HEK293 (cell line): ENCODE data around the gene IGSF9.

Experiments
- CTCF ChIA-PET: fragments of 350-600 bp; formaldehyde crosslinking; extraction: SDS; loops from one replicate; lab custom pipeline; 2021; ENCODE audit warnings: antibody characterized with exemption; lab: Yijun Ruan, JAX
- POLR2A ChIA-PET: fragments of 300-600 bp; formaldehyde crosslinking; extraction: SDS; loops from one replicate; lab custom pipeline; 2020; ENCODE audit warnings: antibody characterized with exemption, inconsistent platforms; lab: Yijun Ruan, JAX
- H3K27ac ChIP-seq: fragments of 200-500 bp; sonication (Bioruptor generic); 2 replicates; pipeline ENCODE4 v1.5.1; 2014; ENCODE audit warnings: low read depth, low read length, control low read depth, inconsistent platforms; ENCODE audit errors: extremely low read depth
- H3K36me3 ChIP-seq, 2 experiments: fragments of 200-500 bp in 1 of 2; sonication (Bioruptor generic) in 1 of 2; 1 replicate in 1 of 2; 2 replicates in 1 of 2; pipeline ENCODE4 v1.5.1; 2014 to 2017; ENCODE audit warnings: inconsistent platforms in 2 of 2, low read length in 2 of 2; ENCODE audit not compliant: control insufficient read depth in 2 of 2, insufficient read depth in 1 of 2
- H3K4me1 ChIP-seq: fragments of 200-500 bp; sonication (Bioruptor generic); 2 replicates; pipeline ENCODE4 v1.5.1; 2014; ENCODE audit warnings: mild to moderate bottlenecking, low read length, inconsistent platforms; ENCODE audit not compliant: control insufficient read depth, insufficient read depth
- H3K4me3 ChIP-seq: 2 replicates; pipeline ENCODE4 v1.5.1; 2011; ENCODE audit warnings: low read depth, mild to moderate bottlenecking, control low read depth, low read length, moderate library complexity
- H3K9me3 ChIP-seq: fragments of 200-500 bp; sonication (Bioruptor generic); 2 replicates; pipeline ENCODE4 v1.5.1; 2014; ENCODE audit warnings: low read depth, low read length, inconsistent platforms; ENCODE audit not compliant: control insufficient read depth, insufficient read depth
- GLIS1 ChIP-seq: fragments of 450-650 bp; formaldehyde crosslinking; IDR thresholded peaks from 2 replicates; pipeline ENCODE4 v1.5.1; 2016; ENCODE audit warnings: missing biosample characterization, missing genetic modification characterization
- KLF8 ChIP-seq: fragments of 450-650 bp; formaldehyde crosslinking; IDR thresholded peaks from 2 replicates; pipeline ENCODE4 v1.5.1; 2016; ENCODE audit warnings: missing biosample characterization, missing genetic modification characterization
- OSR2 ChIP-seq: fragments of 450-650 bp; formaldehyde crosslinking; IDR thresholded peaks from 2 replicates; pipeline ENCODE4 v1.5.1; 2016; ENCODE audit warnings: missing biosample characterization, missing genetic modification characterization
- SCRT1 ChIP-seq: fragments of 450-650 bp; formaldehyde crosslinking; IDR thresholded peaks from 2 replicates; pipeline ENCODE4 v1.5.1; 2016; ENCODE audit warnings: missing biosample characterization, missing genetic modification characterization, borderline replicate concordance
- SP3 ChIP-seq: fragments of 450-650 bp; formaldehyde crosslinking; IDR thresholded peaks from 2 replicates; pipeline ENCODE4 v1.5.1; 2016; ENCODE audit warnings: missing biosample characterization, missing genetic modification characterization
- TRIM28 ChIP-seq: IDR thresholded peaks from 2 replicates; pipeline ENCODE4 v1.6.1; 2011; ENCODE audit warnings: low read length, control low read depth, borderline replicate concordance
- YY2 ChIP-seq: fragments of 450-650 bp; formaldehyde crosslinking; IDR thresholded peaks from 2 replicates; pipeline ENCODE4 v1.5.1; 2016; ENCODE audit warnings: missing biosample characterization, missing genetic modification characterization
- ZBTB21 ChIP-seq: fragments of 450-650 bp; formaldehyde crosslinking; IDR thresholded peaks from 2 replicates; pipeline ENCODE4 v1.5.1; 2017; ENCODE audit warnings: missing biosample characterization, missing genetic modification characterization
- ZFHX2 ChIP-seq: fragments of 450-650 bp; formaldehyde crosslinking; conservative IDR thresholded peaks from 2 replicates; pipeline ENCODE4 v1.5.1; 2016; ENCODE audit warnings: missing biosample characterization, missing genetic modification characterization
- ZIC2 ChIP-seq: fragments of 450-650 bp; formaldehyde crosslinking; IDR thresholded peaks from 2 replicates; pipeline ENCODE4 v1.5.1; 2016; ENCODE audit warnings: missing biosample characterization, missing genetic modification characterization
- ZNF133 ChIP-seq: fragments of 450-650 bp; formaldehyde crosslinking; IDR thresholded peaks from 2 replicates; pipeline ENCODE4 v1.5.1; 2016; ENCODE audit warnings: missing biosample characterization, missing genetic modification characterization
- ZNF138 ChIP-seq: fragments of 450-650 bp; formaldehyde crosslinking; IDR thresholded peaks from 2 replicates; pipeline ENCODE4 v1.5.1; 2016; ENCODE audit warnings: missing biosample characterization, missing genetic modification characterization, borderline replicate concordance
- ZNF16 ChIP-seq: fragments of 450-650 bp; formaldehyde crosslinking; IDR thresholded peaks from 2 replicates; pipeline ENCODE4 v1.5.1; 2016; ENCODE audit warnings: low read depth, missing biosample characterization, missing genetic modification characterization
- ZNF211 ChIP-seq: fragments of 450-650 bp; formaldehyde crosslinking; IDR thresholded peaks from 2 replicates; pipeline ENCODE4 v1.5.1; 2016; ENCODE audit warnings: low read depth, missing biosample characterization, missing genetic modification characterization
- ZNF24 ChIP-seq: fragments of 450-650 bp; formaldehyde crosslinking; IDR thresholded peaks from 2 replicates; pipeline ENCODE4 v1.5.1; 2016; ENCODE audit warnings: missing biosample characterization, missing genetic modification characterization
- ZNF292 ChIP-seq: fragments of 450-650 bp; formaldehyde crosslinking; IDR thresholded peaks from 2 replicates; pipeline ENCODE4 v1.5.1; 2016; ENCODE audit warnings: low read depth, missing biosample characterization, missing genetic modification characterization, borderline replicate concordance
- ZNF529 ChIP-seq: fragments of 450-650 bp; formaldehyde crosslinking; IDR thresholded peaks from 2 replicates; pipeline ENCODE4 v1.5.1; 2017; ENCODE audit warnings: missing genetic modification characterization, missing biosample characterization; ENCODE audit not compliant: insufficient replicate concordance
- ZNF548 ChIP-seq: fragments of 450-650 bp; formaldehyde crosslinking; IDR thresholded peaks from 2 replicates; pipeline ENCODE4 v1.5.1; 2016; ENCODE audit warnings: missing biosample characterization, missing genetic modification characterization
- ZNF624 ChIP-seq: fragments of 450-650 bp; formaldehyde crosslinking; IDR thresholded peaks from 2 replicates; pipeline ENCODE4 v1.5.1; 2017; ENCODE audit warnings: missing biosample characterization, missing genetic modification characterization
- ZNF707 ChIP-seq: fragments of 450-650 bp; formaldehyde crosslinking; IDR thresholded peaks from 2 replicates; pipeline ENCODE4 v1.5.1; 2016; ENCODE audit warnings: missing biosample characterization, missing genetic modification characterization
- ZNF777 ChIP-seq: fragments of 450-650 bp; formaldehyde crosslinking; IDR thresholded peaks from 2 replicates; pipeline ENCODE4 v1.5.1; 2017; ENCODE audit warnings: missing biosample characterization, missing genetic modification characterization, borderline replicate concordance
- TF ChIP-seq, protein P1 (sequence below): fragments of 450-650 bp; formaldehyde crosslinking; IDR thresholded peaks from 2 replicates; pipeline ENCODE4 v1.5.1; 2017; ENCODE audit warnings: missing biosample characterization, missing genetic modification characterization
- TF ChIP-seq, protein P2 (sequence below): fragments of 450-650 bp; formaldehyde crosslinking; IDR thresholded peaks from 2 replicates; pipeline ENCODE4 v1.5.1; 2016; ENCODE audit warnings: missing biosample characterization, missing genetic modification characterization
- TF ChIP-seq, protein P3 (sequence below): fragments of 450-650 bp; formaldehyde crosslinking; IDR thresholded peaks from 2 replicates; pipeline ENCODE4 v1.5.1; 2016; ENCODE audit warnings: missing biosample characterization, missing genetic modification characterization

Gene IGSF9

GRCh38 chr1:159929155-159930051 is 16.0 kb downstream of the IGSF9 start:
- CTCF ChIA-PET: interaction anchor here (2.0 to 19.3 kb wide), 2 partner anchors 76 to 148 kb away, joined by 5 to 353 read pairs; no protein-coding TSS in a partner anchor

GRCh38 chr1:159928491-159929050 is 16.8 kb downstream of the IGSF9 start:
- CTCF ChIA-PET: interaction anchor here (1.1 to 19.3 kb wide), 3 partner anchors 9 to 147 kb away, joined by 3 to 353 read pairs (median 5); no protein-coding TSS in a partner anchor

More at GRCh38 chr1:159929155-159930051, 16.0 kb downstream of the IGSF9 start:
- H3K9me3 ChIP-seq: no peaks in the 10 kb centered on the region
- no peak overlapping the region for H3K27ac ChIP-seq
- no peak overlapping the region for H3K4me3 ChIP-seq
- TF ChIP-seq YY2 (tag by site-specific recombination) (no peak), ZNF707 (tag by site-specific recombination) (no peak), ZNF138 (tag by site-specific recombination) (no peak), ZNF24 (tag by site-specific recombination) (no peak), KLF8 (no peak), ZNF211 (tag by site-specific recombination) (no peak), ZNF292 (tag by site-specific recombination) (no peak), ZBTB21 (tag by site-specific recombination) (no peak), ZNF529 (tag by site-specific recombination) (no peak), SCRT1 (no peak), ZNF548 (tag by site-specific recombination) (no peak), TRIM28 (no peak), ZNF777 (no peak), ZNF624 (tag by site-specific recombination) (no peak)
- TF ChIP-seq, protein P1, sequence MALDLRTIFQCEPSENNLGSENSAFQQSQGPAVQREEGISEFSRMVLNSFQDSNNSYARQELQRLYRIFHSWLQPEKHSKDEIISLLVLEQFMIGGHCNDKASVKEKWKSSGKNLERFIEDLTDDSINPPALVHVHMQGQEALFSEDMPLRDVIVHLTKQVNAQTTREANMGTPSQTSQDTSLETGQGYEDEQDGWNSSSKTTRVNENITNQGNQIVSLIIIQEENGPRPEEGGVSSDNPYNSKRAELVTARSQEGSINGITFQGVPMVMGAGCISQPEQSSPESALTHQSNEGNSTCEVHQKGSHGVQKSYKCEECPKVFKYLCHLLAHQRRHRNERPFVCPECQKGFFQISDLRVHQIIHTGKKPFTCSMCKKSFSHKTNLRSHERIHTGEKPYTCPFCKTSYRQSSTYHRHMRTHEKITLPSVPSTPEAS (tag by site-specific recombination): no peak
- H3K36me3 ChIP-seq: no peaks in the 10 kb centered on the region
- H3K4me1 ChIP-seq: no peaks in the 10 kb centered on the region
- POLR2A ChIA-PET: interaction anchor here (1.2 kb wide), 1 partner anchor 13 kb away, joined by 3 read pairs; no protein-coding TSS in a partner anchor

GRCh38 chr1:159927849-159928431 is 17.5 kb downstream of the IGSF9 start:
- POLR2A ChIA-PET: interaction anchor here (1.0 kb wide), 1 partner anchor 170 kb away, joined by 3 read pairs; the partner anchor contains the start of gene IGSF8
- TF ChIP-seq OSR2 (tag by site-specific recombination) (no peak), ZIC2 (tag by site-specific recombination) (peak; percentile 67; the same call in 1 of the 2 replicates), GLIS1 (tag by site-specific recombination) (peak; percentile 27; the same call in 1 of the 2 replicates), ZNF133 (no peak), ZFHX2 (tag by site-specific recombination) (0 out of 2 replicates have a peak, but pooled peaks have one; percentile 23)
- TF ChIP-seq, protein P2, sequence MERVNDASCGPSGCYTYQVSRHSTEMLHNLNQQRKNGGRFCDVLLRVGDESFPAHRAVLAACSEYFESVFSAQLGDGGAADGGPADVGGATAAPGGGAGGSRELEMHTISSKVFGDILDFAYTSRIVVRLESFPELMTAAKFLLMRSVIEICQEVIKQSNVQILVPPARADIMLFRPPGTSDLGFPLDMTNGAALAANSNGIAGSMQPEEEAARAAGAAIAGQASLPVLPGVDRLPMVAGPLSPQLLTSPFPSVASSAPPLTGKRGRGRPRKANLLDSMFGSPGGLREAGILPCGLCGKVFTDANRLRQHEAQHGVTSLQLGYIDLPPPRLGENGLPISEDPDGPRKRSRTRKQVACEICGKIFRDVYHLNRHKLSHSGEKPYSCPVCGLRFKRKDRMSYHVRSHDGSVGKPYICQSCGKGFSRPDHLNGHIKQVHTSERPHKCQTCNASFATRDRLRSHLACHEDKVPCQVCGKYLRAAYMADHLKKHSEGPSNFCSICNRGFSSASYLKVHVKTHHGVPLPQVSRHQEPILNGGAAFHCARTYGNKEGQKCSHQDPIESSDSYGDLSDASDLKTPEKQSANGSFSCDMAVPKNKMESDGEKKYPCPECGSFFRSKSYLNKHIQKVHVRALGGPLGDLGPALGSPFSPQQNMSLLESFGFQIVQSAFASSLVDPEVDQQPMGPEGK (tag by site-specific recombination): no peak
- TF ChIP-seq, protein P3, sequence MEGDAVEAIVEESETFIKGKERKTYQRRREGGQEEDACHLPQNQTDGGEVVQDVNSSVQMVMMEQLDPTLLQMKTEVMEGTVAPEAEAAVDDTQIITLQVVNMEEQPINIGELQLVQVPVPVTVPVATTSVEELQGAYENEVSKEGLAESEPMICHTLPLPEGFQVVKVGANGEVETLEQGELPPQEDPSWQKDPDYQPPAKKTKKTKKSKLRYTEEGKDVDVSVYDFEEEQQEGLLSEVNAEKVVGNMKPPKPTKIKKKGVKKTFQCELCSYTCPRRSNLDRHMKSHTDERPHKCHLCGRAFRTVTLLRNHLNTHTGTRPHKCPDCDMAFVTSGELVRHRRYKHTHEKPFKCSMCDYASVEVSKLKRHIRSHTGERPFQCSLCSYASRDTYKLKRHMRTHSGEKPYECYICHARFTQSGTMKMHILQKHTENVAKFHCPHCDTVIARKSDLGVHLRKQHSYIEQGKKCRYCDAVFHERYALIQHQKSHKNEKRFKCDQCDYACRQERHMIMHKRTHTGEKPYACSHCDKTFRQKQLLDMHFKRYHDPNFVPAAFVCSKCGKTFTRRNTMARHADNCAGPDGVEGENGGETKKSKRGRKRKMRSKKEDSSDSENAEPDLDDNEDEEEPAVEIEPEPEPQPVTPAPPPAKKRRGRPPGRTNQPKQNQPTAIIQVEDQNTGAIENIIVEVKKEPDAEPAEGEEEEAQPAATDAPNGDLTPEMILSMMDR: peak; percentile 18; the same call in 1 of the 2 replicates
- Histone ChIP-seq H3K4me1 (peaks cover under 1% of the 10 kb centered on the region), H3K9me3 (no peaks in the 10 kb centered on the region), H3K27ac (no peak overlapping the region), H3K4me3 (no peak overlapping the region), H3K36me3 (no peaks in the 10 kb centered on the region)
- CTCF ChIA-PET: interaction anchor here (0.7 to 19.3 kb wide), 6 partner anchors 8 to 732 kb away, joined by 3 to 353 read pairs (median 4); no protein-coding TSS in a partner anchor

More at GRCh38 chr1:159928491-159929050, 16.8 kb downstream of the IGSF9 start:
- POLR2A ChIA-PET: interaction anchor here (1.2 kb wide), 1 partner anchor 12 kb away, joined by 3 read pairs; no protein-coding TSS in a partner anchor
- no peak overlapping the region for H3K4me3 ChIP-seq
- no peaks in the 10 kb centered on the region for H3K4me1 ChIP-seq
- H3K36me3 ChIP-seq: no peaks in the 10 kb centered on the region
- H3K9me3 ChIP-seq: no peaks in the 10 kb centered on the region
- TF ChIP-seq ZNF16 (no peak), SP3 (no peak)
- TF ChIP-seq, all 188 proteins: peak for 0
- H3K27ac ChIP-seq: no peak overlapping the region
